Endometrial microvascular endothelial cells (primary cell): ENCODE data around the gene HES1. TPM values are rescaled to one million over a fixed set of nuclear protein-coding genes. Genes with fewer than 3 reads are reported as not detected.

Experiments
- in situ Hi-C: cut with HindIII; loops from 2 replicates; pipeline ENCODE4 v1.10.0; 2017; ENCODE audit warnings: low sequenced_read_pairs, low pct_unique_long_range_greater_than_20kb; ENCODE audit errors: inconsistent ontology term
- total RNA-seq: library from RNA; depleted of rRNA; stranded (reverse); fragments of >200 nt; gene quantifications from one replicate; pipeline ENCODE4 v1.2.3, GENCODE V29; 2015; ENCODE audit errors: inconsistent ontology term

Gene HES1
- total RNA-seq, 1 donor from 2014 or later, result 13.0 TPM

GRCh38 chr3:194178669-194179068 is 42.7 kb downstream of the HES1 start:
- in situ Hi-C loops, result no loop called here

GRCh38 chr3:194180570-194180969 is 44.6 kb downstream of the HES1 start:
- in situ Hi-C loops, result no loop called here

GRCh38 chr3:194181612-194182529 is 45.9 kb downstream of the HES1 start:
- in situ Hi-C loops, result no loop called here

- in situ Hi-C loops, result no loop called here
These were observed 47.3 kb downstream of the HES1 start for GRCh38 chr3:194183271-194183670.

GRCh38 chr3:194184265-194184751 is 48.4 kb downstream of the HES1 start:
- in situ Hi-C loops, result no loop called here

- in situ Hi-C loops, result no loop called here
These were observed 48.9 kb downstream of the HES1 start for GRCh38 chr3:194184801-194185200.

GRCh38 chr3:194185221-194185620 is 49.3 kb downstream of the HES1 start:
- in situ Hi-C loops, result no loop called here

GRCh38 chr3:194187233-194187944 is 51.4 kb downstream of the HES1 start:
- in situ Hi-C loops, result no loop called here

Other genes with a start within 250 kb of the HES1 start
- gene CPN2, start 215.2 kb downstream of the HES1 start, total RNA-seq, result not detected
- not detected for gene LRRC15, start 233.6 kb downstream of the HES1 start, total RNA-seq